GM19099 (cell line): ENCODE results near the gene KRTAP10-3.
"Not testable (repeated sequence)": the region's sequence is repeated elsewhere in the genome, so short reads cannot be mapped to it uniquely, and the experiment has no call there.

Experiments used
- POLR2A ChIP-seq: IDR thresholded peaks from 3 replicates; pipeline ENCODE4 v1.6.1; 2011; ENCODE audit warnings: low read depth; ENCODE audit not compliant: insufficient read length; ENCODE audit errors: extremely low read depth

Gene KRTAP10-3

DNA sequence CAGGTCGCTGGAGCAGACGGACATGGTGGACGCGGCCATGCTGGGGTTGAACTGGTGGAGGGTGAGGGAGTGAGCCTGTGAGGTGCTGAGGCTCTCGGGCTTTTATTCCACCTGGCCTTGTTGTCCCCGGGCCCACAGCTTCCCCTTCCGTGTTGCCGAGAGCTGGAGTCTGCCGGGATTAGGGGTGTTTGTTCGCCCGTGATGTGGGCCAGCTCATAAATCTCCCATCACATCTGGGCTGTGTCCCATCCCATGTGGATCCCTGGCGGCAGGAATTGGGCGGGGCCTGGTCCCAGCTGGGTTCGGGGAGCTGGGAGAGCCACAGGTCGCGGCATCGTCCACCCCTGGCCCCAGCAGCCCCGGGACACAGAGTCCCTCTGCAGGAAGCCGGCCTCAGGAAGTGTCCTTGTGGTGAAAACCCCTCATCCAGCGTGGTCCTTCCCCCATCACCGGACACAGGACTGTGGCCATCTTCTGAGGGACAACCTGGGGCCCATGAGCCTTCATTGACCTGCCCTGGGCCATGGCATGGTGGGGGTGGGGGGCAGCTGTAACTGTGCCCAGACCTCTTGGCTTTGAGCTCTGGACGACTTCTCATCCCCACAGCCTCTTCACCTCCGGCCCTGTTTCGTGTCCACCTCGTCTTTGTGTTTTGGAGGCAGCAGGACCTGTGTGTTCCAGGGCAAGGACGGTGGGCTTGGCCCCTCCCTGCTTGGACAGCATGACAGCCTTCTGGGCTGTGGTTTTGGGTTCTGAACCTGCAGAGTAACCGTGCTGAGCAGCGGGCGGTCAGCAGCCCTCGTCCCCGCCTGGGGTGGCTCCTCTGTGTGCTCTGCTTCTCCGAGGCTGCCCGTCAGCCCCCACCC lies 34.1 kb upstream of the KRTAP10-3 start, which contains the start of gene KRTAP10-6:
Gene KRTAP10-6, minus strand, starts transcription at position 60 of the 866 bp plus-strand sequence. Its CDS starts 21 bp downstream, at position 39.
- TF ChIP-seq POLR2A, result no peak

DNA sequence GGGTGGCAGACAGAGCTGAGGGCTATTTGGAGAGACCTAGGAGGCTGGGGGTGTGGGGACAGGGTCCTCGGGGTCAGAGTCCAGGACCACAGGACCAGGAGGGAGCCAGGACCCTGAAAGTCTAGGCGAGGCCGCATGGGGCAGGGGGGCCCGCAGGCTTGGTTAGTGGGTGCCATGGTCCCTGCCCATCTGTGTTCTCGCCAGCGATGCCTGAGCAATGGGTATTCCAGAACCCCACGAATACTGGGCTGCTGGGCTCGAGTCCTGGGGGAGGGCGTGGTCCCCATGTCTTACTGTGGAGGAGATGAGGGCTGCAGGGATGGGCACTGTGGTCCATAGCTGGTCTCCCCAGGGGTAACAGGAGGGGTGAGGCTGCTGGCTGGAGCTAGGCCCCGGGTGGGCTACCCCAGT lies 31.7 kb upstream of the KRTAP10-3 start:
- no peak for TF ChIP-seq POLR2A

DNA sequence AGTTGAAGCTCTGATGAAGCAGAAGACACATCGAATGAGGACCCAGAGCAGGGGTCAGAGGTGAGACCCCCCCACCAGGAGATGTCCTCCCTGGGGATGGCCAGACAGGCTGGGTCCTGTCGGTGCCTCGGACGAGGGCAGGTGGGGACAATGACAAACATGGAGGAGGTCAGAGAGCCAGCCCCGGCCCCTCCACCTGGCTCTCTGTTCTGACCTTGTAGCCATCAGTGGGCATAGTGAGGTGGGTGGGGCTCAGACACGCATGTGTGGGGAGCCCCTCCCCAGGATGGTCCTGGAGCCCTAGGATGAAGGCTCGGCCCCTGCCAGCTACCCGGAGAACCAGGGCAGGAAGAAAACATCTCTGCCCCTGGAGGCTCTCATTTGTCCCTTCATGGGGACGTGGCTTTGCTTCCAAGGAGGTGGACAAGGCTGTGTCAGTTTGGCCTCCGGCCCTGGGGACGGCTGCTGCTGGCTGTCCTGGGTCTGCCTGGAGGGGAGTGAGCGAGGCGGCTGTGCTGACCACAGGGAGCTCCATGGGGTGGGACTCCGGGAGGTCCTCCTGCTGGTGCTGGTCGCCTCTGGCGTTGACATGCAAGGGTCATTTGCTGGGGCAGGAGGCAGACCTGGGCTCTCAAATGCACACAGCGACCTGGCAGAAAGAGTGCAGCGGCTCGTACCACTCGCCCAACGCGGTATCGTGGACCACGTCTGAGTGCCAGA lies 31.2 kb upstream of the KRTAP10-3 start:
- no peak for TF ChIP-seq POLR2A

DNA sequence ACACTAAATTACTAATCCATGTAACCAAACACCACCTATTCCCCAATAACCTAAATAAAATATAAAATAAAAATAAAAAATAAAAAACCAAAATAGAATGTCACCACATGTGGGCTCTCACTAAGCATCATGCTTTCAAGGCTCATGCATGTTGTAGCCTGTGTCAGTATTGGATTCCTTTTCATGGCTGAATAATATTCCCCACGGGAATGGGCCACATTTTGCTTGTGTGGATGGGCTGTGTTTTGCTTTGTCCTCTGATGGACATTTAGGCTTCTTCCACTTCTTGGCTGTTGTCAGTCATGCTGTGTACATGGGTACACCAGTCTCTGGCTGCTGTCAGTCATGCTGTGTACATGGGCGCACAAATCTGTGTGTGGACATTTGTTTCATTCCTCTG lies 30.5 kb upstream of the KRTAP10-3 start:
- no peak for TF ChIP-seq POLR2A

DNA sequence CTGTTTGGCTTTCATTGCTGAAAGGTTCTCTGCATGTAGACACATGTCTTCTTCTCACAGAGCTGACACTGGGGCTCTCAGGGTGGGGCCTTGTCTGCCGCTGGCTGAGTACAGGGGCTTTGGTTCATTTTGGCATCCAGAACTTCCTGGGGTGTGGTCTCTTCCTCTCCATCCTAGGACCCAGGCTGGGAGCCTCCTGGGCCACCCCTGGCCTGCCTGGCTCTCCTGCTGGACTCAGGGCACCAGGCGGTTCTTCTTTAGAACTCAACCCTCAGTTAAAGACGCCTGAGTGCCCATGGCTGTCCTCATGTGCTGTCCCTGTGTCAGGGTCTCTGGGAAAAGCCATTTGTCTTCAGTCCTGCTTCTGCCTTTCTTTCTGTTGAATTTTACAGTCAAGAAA lies 27.3 kb upstream of the KRTAP10-3 start:
- no peak for TF ChIP-seq POLR2A

DNA sequence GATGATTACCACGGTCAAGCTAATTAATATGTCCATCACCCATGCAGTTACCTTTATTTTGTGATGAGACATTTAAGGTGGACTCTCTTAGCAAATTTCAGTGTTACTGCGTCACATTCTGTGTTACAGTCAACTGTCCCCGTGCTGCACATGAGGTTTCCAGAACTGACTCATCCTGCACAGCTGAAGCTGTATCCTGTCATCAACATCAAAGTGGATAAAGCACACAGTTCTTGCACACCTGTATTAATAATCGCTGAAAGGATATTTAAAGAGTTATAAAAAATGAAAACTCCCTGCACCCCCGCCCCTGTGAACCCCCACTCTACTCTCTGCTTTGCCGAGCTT lies 25.2 kb upstream of the KRTAP10-3 start:
- no peak for TF ChIP-seq POLR2A

DNA sequence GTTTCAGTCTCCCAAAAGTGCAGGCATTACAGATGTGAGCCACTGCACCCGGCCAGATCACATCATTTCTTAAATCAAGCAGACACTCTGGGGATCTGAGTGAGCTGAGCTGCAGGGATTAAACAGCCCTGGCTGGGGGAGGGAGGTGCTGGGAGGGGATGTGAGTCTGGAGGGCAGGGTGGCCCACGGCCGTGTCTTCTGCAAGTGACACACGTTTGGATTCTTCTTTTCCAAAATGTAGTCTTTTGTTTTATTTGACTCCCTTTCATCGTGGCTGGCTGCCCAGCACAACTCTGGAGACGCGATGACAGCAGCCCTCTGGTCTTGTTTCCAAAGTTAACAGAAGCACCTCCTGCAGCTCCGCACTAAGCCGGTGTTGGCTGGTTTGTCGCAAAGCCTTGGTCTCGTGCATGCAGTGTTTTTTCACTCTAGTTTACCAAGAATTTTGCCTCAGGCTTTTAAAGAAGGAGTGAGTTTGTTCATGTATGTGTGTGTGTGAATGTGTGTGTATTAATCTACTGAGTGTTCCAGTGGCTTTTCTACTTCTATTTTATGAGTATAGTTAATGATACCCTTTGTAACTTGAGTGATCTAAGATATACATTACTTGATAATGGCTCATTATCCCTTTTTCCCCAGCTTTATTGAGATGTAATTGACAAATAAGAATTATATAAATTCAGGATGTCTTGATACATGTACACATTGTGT lies 24.6 kb upstream of the KRTAP10-3 start:
- TF ChIP-seq POLR2A, result no peak

DNA sequence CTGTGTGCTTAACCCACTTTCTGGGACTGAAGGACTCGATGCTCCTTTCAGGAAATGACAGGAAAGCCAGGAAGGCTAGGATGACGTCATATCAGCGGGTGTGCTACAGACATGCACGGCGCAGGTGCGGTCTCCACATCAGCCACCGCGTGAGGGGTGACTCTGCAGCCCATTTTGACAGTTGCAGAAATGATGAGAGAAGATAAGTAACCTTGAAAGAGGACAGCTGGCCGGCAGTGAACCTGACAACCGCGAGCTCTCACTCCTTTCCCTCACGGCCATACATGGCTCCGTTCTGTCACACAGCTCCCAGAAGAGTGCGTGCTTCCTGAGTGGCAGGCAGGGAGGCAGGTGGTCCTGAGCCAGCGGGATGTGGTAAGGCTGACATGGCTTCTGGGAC lies 23.5 kb upstream of the KRTAP10-3 start:
- TF ChIP-seq POLR2A, result no peak

DNA sequence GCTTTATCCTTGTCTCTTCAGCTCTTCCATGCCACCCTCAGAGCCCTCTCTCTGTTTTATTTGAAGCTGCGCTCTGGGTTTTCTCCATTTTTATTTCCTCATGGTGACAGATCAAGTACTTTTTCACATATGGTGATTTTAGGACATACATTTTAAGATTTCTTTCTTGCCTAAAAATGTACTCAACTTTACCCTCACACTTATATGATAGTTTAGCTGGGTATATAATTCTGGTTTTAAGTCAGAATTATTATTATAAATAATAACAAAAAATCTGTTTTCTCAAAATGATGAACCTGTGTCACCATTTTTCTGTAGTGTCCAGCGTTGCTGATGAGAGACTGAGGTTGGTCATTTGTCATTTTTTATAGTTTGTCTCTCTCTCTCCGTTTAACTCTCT lies 22.6 kb upstream of the KRTAP10-3 start:
- TF ChIP-seq POLR2A, result no peak

DNA sequence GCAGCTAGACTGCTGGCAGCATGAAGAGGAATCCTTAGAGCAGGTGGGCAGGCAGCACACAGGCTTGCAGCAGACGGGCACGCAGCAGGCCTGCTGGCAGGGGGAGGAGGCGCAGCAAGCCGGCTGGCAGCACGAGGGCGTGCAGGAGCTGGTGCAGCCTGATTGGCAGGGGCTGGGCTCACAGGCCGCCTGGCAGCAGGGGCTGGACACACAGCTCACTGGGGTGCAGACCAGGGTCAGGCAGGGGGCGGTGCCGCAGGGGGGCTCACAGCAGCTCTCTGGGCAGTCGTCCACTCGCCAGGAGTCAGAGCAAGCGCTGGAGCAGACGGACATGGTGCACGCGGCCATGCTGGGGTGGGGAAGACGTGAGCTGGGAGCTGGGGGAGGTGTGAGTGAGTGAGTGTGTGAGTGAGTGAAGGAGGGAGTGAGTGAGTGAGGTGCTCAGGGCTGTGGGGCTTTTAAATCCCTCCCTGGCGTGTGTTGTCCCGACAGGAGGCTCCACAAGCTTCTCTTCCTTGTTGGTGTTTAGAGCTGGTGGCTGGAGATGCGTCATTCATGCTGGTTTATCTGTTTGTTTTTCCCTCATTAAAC lies 21.7 kb upstream of the KRTAP10-3 start, which contains the start of gene KRTAP10-5:
Gene KRTAP10-5, minus strand, starts transcription at position 374 of the 591 bp plus-strand sequence. Its CDS starts 26 bp downstream, at position 348.
- not testable (repeated sequence) for TF ChIP-seq POLR2A

DNA sequence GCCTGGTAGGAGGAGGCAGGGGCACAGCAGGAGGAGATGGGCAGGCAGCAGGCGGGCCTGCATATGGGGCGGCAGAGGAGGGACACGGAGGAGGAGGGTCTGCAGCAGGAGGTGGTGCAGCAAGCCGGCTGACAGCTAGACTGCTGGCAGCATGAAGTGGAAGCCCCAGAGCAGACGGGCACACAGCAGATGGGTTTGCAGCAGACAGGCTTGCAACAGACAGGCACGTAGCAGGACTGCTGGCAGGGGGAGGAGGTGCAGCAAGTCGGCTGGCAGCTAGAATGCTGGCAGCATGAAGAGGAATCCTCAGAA lies 21.2 kb upstream of the KRTAP10-3 start:
- no peak for TF ChIP-seq POLR2A

DNA sequence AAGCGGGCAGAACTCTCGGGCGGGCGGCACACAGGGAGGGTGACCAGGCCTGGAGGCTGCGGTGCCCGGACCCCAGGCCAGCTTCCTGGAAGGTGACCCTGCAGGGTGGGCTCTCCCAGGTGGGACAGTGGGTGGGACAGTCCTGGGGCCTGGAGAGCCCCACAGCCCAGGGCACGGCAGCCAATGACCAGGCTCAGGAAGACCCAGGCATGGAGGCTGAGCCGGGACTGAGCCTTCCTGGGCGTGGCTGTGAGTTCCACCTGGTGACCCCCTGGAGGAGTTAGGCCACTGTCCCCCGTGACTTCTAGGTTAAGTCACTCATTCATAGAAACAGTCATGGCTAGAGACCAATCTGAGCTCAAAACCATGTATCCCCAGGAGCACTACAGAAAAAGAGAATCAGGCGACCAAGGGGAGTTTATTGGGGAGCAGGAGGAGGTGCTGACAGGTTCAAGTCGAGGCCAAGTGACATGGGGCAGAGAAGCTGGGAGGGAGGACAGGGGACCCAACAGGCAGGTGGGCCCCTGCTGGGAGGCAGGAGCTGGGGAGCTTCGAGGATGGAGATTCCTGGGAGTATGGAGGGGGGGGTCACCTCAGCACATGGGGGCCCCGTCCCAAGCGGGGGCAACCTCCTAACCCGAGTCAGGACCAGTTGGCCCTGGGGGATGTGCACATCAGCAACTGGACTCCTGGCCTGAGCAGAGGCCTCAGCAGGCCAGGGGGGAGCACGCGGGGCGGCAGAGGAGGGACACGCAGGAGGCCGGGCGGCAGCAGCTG lies 20.6 kb upstream of the KRTAP10-3 start:
- TF ChIP-seq POLR2A, result no peak

DNA sequence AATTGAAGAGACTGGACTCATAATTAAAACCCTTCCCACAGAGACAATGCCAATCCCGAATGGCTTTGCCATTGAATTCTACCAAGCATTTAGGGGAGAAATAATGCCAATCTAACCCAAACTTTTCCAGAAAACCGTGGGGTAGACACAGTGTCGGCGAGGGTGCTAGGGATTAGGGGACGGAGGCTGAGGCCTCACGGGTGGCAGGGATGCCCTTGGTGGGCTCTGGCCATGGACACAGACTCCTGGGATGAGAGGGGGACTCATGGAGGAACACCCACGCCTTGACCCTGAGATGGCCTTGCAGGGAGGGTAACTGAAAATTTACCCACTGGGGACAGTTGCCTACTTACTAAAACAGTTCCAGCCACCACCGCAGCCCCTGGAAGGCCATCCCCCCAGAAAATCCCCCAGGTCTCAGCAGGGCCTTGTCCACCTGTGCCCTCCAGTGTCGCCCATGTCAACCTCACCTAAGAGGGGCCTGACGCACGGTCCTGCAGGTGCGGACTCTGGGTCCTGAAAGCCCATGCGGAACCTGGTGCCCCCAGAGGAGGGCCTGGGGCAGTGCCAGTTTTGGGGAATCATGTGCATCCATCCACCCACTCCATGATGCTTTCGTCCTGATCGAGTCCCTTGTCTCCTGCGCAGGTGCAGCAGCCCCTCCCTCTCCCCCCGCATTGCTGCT lies 19.9 kb upstream of the KRTAP10-3 start:
- TF ChIP-seq POLR2A, result no peak

DNA sequence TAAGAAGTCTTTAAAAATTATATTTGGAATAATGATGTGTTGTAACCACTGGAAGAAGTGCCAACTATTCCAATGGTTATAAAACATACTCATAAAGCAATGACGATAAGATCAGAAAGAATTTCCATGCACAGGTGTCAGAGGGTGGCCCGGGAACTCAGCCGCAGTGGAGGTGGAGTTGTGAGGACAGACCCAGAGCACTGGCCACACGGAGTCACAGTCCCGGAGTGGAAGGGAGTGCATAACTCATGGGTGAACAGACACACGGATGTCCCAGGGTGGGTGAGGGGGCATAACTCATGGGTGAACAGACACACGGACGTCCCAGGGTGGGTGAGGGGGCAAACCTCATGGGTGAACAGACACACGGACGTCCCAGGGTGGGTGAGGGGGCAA lies 17.4 kb upstream of the KRTAP10-3 start:
- TF ChIP-seq POLR2A, result no peak

DNA sequence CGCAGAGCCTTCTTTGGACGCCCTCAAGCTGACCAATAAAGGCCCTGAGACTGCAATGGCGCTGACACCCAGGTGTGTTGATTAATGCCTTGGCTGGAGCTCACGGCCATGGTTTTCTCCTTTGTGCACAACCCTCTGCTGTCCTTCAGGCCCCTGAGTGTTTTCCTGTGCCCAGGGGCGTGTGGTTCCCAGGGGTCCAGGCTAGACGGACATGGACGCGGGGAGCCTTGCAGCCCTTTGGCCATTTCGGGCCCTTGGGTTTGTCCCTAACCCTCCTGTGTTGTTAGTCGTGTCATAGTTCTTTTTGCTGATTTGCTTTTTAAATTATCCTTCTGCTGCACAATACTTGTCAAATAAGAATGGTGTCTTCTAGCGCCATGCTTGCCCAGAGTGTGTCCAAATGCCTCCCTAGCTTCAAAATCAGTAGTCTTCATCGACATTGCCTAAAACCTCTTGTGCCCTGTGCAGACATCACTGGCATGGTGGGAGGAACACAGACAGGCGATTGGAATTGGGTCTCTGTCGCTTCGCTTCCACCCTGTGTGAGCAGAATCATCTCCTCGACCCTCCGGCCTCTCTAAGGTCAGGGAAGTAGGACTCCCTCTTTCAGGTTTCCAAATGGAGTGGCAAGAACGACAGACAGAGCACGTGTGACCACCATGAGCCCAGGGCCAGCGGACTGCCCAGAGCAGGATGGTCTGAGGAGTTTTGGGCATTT lies 16.9 kb upstream of the KRTAP10-3 start:
- no peak for TF ChIP-seq POLR2A
